HG02981 (cell line): ENCODE results near the gene WDR35.

ENCODE experiments used
- ATAC-seq: cut with Tn5 transposase; IDR thresholded peaks from one replicate; pipeline ENCODE4 v1.9.1; 2021; ENCODE audit warnings: mild to moderate bottlenecking, moderate library complexity; ENCODE audit not compliant: unreplicated experiment

WDR35 gene

GRCh38 chr2:19989667-19990415 is at the start of gene WDR35:
TSS of gene WDR35 (minus strand) at chr2:19990105. CDS start at chr2:19990015, 90 bp downstream.
- ATAC-seq = peak; percentile 92

GRCh38 chr2:20037660-20038059 is 47.8 kb upstream of the WDR35 start:
- no peak for ATAC-seq

GRCh38 chr2:20035955-20036666 is 46.2 kb upstream of the WDR35 start:
- no peak for ATAC-seq

- ATAC-seq = no peak
Observed at GRCh38 chr2:20034821-20035220, 44.9 kb upstream of the WDR35 start.

GRCh38 chr2:20034218-20034617 is 44.3 kb upstream of the WDR35 start:
- no peak for ATAC-seq

GRCh38 chr2:20033322-20033721 is 43.4 kb upstream of the WDR35 start:
- no peak for ATAC-seq

GRCh38 chr2:20030224-20030623 is 40.3 kb upstream of the WDR35 start:
- no peak for ATAC-seq

GRCh38 chr2:20027705-20028434 is 38.0 kb upstream of the WDR35 start:
- no peak for ATAC-seq

GRCh38 chr2:20027260-20027677 is 37.4 kb upstream of the WDR35 start:
- ATAC-seq = no peak

- ATAC-seq = no peak
Observed at GRCh38 chr2:20025065-20025786, 35.3 kb upstream of the WDR35 start.

GRCh38 chr2:20023688-20024087 is 33.8 kb upstream of the WDR35 start:
- ATAC-seq = no peak

- ATAC-seq = no peak
Observed at GRCh38 chr2:20021405-20022009, 31.6 kb upstream of the WDR35 start.

GRCh38 chr2:20019747-20020146 is 29.8 kb upstream of the WDR35 start:
- no peak for ATAC-seq

GRCh38 chr2:20018601-20019152 is 28.8 kb upstream of the WDR35 start:
- no peak for ATAC-seq

GRCh38 chr2:20016346-20016745 is 26.4 kb upstream of the WDR35 start:
- no peak for ATAC-seq

GRCh38 chr2:20015482-20016083 is 25.7 kb upstream of the WDR35 start:
- no peak for ATAC-seq

- ATAC-seq = no peak
Observed at GRCh38 chr2:20013126-20013849, 23.4 kb upstream of the WDR35 start.

GRCh38 chr2:20012282-20013125 is 22.6 kb upstream of the WDR35 start, which contains the start of gene MATN3:
TSS of gene MATN3 (minus strand) at chr2:20012668. CDS start at chr2:20012631, 37 bp downstream.
- ATAC-seq = no peak

- ATAC-seq = no peak
Observed at GRCh38 chr2:20012032-20012281, 22.1 kb upstream of the WDR35 start.
